BLaER1 treated with 17β-estradiol and CSF1 and Interleukin-3, amounts not matched to agents 10 nM and 100 nM (cell line): ENCODE results near the gene TRIM2.

ENCODE experiments used
- H3K27ac ChIP-seq, 11 experiments: shearing (Covaris generic); formaldehyde crosslinking; 2 replicates each; pipeline ENCODE4 v1.8.1; 2022
- H3K27me3 ChIP-seq, 11 experiments: shearing (Covaris generic); formaldehyde crosslinking; 2 replicates each; pipeline ENCODE4 v1.8.1; 2022
- H3K36me3 ChIP-seq, 11 experiments: shearing (Covaris generic); formaldehyde crosslinking; 2 replicates each; pipeline ENCODE4 v1.8.1; 2022
- H3K4me1 ChIP-seq, 10 experiments: shearing (Covaris generic); formaldehyde crosslinking; 2 replicates each; pipeline ENCODE4 v1.8.1; 2022
- H3K4me2 ChIP-seq, 11 experiments: shearing (Covaris generic); formaldehyde crosslinking; 2 replicates each; pipeline ENCODE4 v1.8.1; 2022
- H3K4me3 ChIP-seq, 10 experiments: shearing (Covaris generic); formaldehyde crosslinking; 2 replicates each; pipeline ENCODE4 v1.8.1; 2022
- H3K9ac ChIP-seq, 11 experiments: shearing (Covaris generic); formaldehyde crosslinking; 2 replicates each; pipeline ENCODE4 v1.8.1; 2022
- H3K9me3 ChIP-seq, 11 experiments: shearing (Covaris generic); formaldehyde crosslinking; replicated peaks in 1 of 11; 2 replicates each; pipeline ENCODE4 v1.8.1; 2022
- H4K20me1 ChIP-seq, 11 experiments: shearing (Covaris generic); formaldehyde crosslinking; 2 replicates each; pipeline ENCODE4 v1.8.1; 2022
- Cebpa-rat ChIP-seq, 11 experiments: shearing (Covaris generic); IDR thresholded peaks; 2 replicates each; pipeline ENCODE4 v1.8.1; 2022

TRIM2 gene

GRCh38 chr4:153267890-153268289 is 63.6 kb downstream of the TRIM2 start:
- Histone ChIP-seq H3K4me3 (no peak overlapping the region), H3K27ac (no peak overlapping the region), H3K36me3 (no peaks in the 10 kb centered on the region), H3K9me3 (peaks cover 0 to 3% (median 0%) of the 10 kb centered on the region in 11 experiments; a peak in 1 of 22 replicates), H3K4me2 (no peak overlapping the region), H3K9ac (no peak overlapping the region), H3K4me1 (0 out of 20 replicates have a peak, but pooled peaks cover 0 to 5% (median 0%) of the 10 kb centered on the region in 10 experiments), H4K20me1 (no peaks in the 10 kb centered on the region), H3K27me3 (no peaks in the 10 kb centered on the region)
- TF ChIP-seq Cebpa-rat (IDR thresholded peaks at IDR 0.05) = no peak

DNA sequence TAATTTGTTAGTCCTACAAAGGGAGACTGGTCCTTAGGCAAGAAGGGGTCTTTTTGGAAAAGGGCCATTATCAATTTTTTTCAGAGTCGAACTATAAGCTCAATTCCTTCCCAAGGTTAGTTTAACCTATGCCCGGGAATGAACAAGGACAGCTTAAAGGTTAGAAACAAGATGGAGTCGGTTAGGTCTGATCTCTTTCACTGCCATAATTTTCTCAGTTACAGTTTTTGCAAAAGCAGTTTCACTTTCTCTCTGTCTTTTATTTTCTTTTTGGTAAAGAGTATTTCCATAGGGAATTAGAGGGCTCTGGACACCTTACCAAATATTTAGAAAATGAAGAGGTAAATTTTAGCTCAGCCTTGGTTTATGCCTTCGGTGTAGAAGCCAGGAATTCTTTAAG is 64.1 kb downstream of the TRIM2 start:
- no peak overlapping the region for H3K4me3 ChIP-seq
- H3K36me3 ChIP-seq = no peaks in the 10 kb centered on the region
- H3K27me3 ChIP-seq = no peaks in the 10 kb centered on the region
- H3K4me2 ChIP-seq = no peak overlapping the region
- no peak overlapping the region for H3K9ac ChIP-seq
- no peaks in the 10 kb centered on the region for H4K20me1 ChIP-seq
- H3K9me3 ChIP-seq = no peaks in the 10 kb centered on the region; a peak in 1 of 22 replicates
- H3K4me1 ChIP-seq = 0 out of 20 replicates have a peak, but pooled peaks cover 0 to 5% (median 0%) of the 10 kb centered on the region in 10 experiments
- no peak overlapping the region for H3K27ac ChIP-seq
- no peak for TF ChIP-seq Cebpa-rat (IDR thresholded peaks at IDR 0.05)

GRCh38 chr4:153269218-153269990 is 65.2 kb downstream of the TRIM2 start:
- Histone ChIP-seq H3K4me1 (0 out of 20 replicates have a peak, but pooled peaks cover 0 to 5% (median 0%) of the 10 kb centered on the region in 10 experiments), H3K4me2 (no peak overlapping the region), H3K27ac (no peak overlapping the region), H3K9me3 (peaks cover 0 to 3% (median 0%) of the 10 kb centered on the region in 11 experiments; a peak in 3 of 22 replicates), H3K27me3 (no peaks in the 10 kb centered on the region), H3K4me3 (no peak overlapping the region), H3K36me3 (no peaks in the 10 kb centered on the region), H3K9ac (no peak overlapping the region), H4K20me1 (no peaks in the 10 kb centered on the region)
- TF ChIP-seq Cebpa-rat (IDR thresholded peaks at IDR 0.05) = no peak

- Histone ChIP-seq H3K27me3 (no peaks in the 10 kb centered on the region), H3K27ac (no peak overlapping the region), H3K4me3 (no peak overlapping the region), H4K20me1 (no peaks in the 10 kb centered on the region), H3K36me3 (no peaks in the 10 kb centered on the region), H3K9ac (no peak overlapping the region), H3K4me1 (0 out of 20 replicates have a peak, but pooled peaks cover 0 to 5% (median 0%) of the 10 kb centered on the region in 10 experiments), H3K9me3 (peaks cover 0 to 3% (median 0%) of the 10 kb centered on the region in 11 experiments; a peak in 3 of 22 replicates), H3K4me2 (no peak overlapping the region)
- TF ChIP-seq Cebpa-rat (IDR thresholded peaks at IDR 0.05) = no peak
These were observed 66.1 kb downstream of the TRIM2 start for GRCh38 chr4:153270361-153270760.

DNA sequence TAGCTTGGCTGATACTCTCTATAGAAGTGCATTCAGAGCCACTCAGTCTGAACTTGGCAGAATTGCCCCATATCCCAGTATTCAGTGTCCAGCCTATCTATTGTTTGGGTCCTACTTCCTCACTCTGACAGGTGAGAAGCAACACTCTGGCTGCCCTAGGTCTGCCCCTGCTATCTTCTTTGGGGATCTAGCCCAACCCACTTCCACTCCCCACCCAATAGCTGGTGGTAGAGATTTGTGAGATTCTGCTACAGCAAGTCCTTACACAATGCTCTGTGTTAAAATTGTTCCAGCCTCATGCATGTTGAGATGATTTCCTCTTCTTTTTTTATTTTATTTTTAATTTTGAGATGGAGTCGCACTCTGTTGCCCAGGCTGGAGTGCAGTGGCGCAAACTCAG is 67.6 kb downstream of the TRIM2 start:
- H3K27me3 ChIP-seq = no peaks in the 10 kb centered on the region
- no peak overlapping the region for H3K9ac ChIP-seq
- no peaks in the 10 kb centered on the region for H4K20me1 ChIP-seq
- no peak overlapping the region for H3K4me3 ChIP-seq
- H3K9me3 ChIP-seq = peaks cover 0 to 3% (median 0%) of the 10 kb centered on the region in 11 experiments; a peak in 3 of 22 replicates
- H3K36me3 ChIP-seq = no peaks in the 10 kb centered on the region
- 0 out of 20 replicates have a peak, but pooled peaks cover 0 to 5% (median 0%) of the 10 kb centered on the region in 10 experiments for H3K4me1 ChIP-seq
- H3K27ac ChIP-seq = no peak overlapping the region
- H3K4me2 ChIP-seq = no peak overlapping the region
- TF ChIP-seq Cebpa-rat (IDR thresholded peaks at IDR 0.05) = no peak

GRCh38 chr4:153273751-153274150 is 69.5 kb downstream of the TRIM2 start:
- Histone ChIP-seq H3K9me3 (peaks cover 0 to 3% (median 0%) of the 10 kb centered on the region in 11 experiments; a peak in 3 of 22 replicates), H3K36me3 (no peaks in the 10 kb centered on the region), H3K4me2 (no peak overlapping the region), H3K9ac (no peak overlapping the region), H3K4me3 (no peak overlapping the region), H4K20me1 (no peaks in the 10 kb centered on the region), H3K27ac (no peak overlapping the region), H3K27me3 (no peaks in the 10 kb centered on the region), H3K4me1 (0 out of 20 replicates have a peak, but pooled peaks cover 0 to 3% (median 0%) of the 10 kb centered on the region in 10 experiments)
- TF ChIP-seq Cebpa-rat (IDR thresholded peaks at IDR 0.05) = no peak

- no peaks in the 10 kb centered on the region for H3K27me3 ChIP-seq
These were observed 70.7 kb downstream of the TRIM2 start for GRCh38 chr4:153274967-153275366.

GRCh38 chr4:153275380-153276276 is 71.4 kb downstream of the TRIM2 start:
- 0 out of 20 replicates have a peak, but pooled peaks cover 0 to 3% (median 0%) of the 10 kb centered on the region in 10 experiments for H3K4me1 ChIP-seq
- H3K4me3 ChIP-seq = no peak overlapping the region
- H3K4me2 ChIP-seq = no peak overlapping the region
- H3K9ac ChIP-seq = no peak overlapping the region
- H3K27me3 ChIP-seq = no peaks in the 10 kb centered on the region
- TF ChIP-seq Cebpa-rat (IDR thresholded peaks at IDR 0.05) = no peak
- H3K36me3 ChIP-seq = no peaks in the 10 kb centered on the region
- peaks cover 0 to 3% (median 0%) of the 10 kb centered on the region in 11 experiments; a peak in 3 of 22 replicates for H3K9me3 ChIP-seq
- H3K27ac ChIP-seq = no peak overlapping the region
- H4K20me1 ChIP-seq = no peaks in the 10 kb centered on the region

More at GRCh38 chr4:153274967-153275366, 70.7 kb downstream of the TRIM2 start:
- H3K9ac ChIP-seq = no peak overlapping the region
- H4K20me1 ChIP-seq = no peaks in the 10 kb centered on the region
- H3K4me1 ChIP-seq = 0 out of 20 replicates have a peak, but pooled peaks cover 0 to 3% (median 0%) of the 10 kb centered on the region in 10 experiments
- H3K4me2 ChIP-seq = no peak overlapping the region
- H3K27ac ChIP-seq = no peak overlapping the region
- H3K9me3 ChIP-seq = peaks cover 0 to 3% (median 0%) of the 10 kb centered on the region in 11 experiments; a peak in 3 of 22 replicates
- TF ChIP-seq Cebpa-rat (IDR thresholded peaks at IDR 0.05) = no peak
- no peak overlapping the region for H3K4me3 ChIP-seq
- H3K36me3 ChIP-seq = no peaks in the 10 kb centered on the region
